Measurements from ENCODE around the gene POLD2.

The POLD2 gene

GRCh38 chr7:44162785-44163395 is 39.5 kb upstream of the POLD2 start:
- H3K36me3 Mint-ChIP-seq (ENCODE audit: low read depth), result peaks cover 6% of the 10 kb centered on the region
- peaks cover 26% of the 10 kb centered on the region for H3K27me3 Mint-ChIP-seq (ENCODE audit: low read depth, poor library complexity)
- peaks cover 21% of the 10 kb centered on the region for H3K9me3 Mint-ChIP-seq
- no peak for DNase-seq
- H3K4me1 Mint-ChIP-seq, result peaks cover 19% of the 10 kb centered on the region
- TF ChIP-seq CTCF (IDR thresholded peaks at IDR 0.05), result no peak
- no peak overlapping the region for H3K27ac Mint-ChIP-seq
- H3K4me3 Mint-ChIP-seq, result no peak overlapping the region

- Mint-ChIP-seq H3K36me3 (ENCODE audit: low read depth) (peaks cover 6% of the 10 kb centered on the region), H3K4me1 (peaks cover 26% of the 10 kb centered on the region), H3K27me3 (ENCODE audit: low read depth, poor library complexity) (peaks cover 23% of the 10 kb centered on the region), H3K4me3 (no peak overlapping the region), H3K9me3 (peaks cover 19% of the 10 kb centered on the region), H3K27ac (no peak overlapping the region)
- TF ChIP-seq CTCF (IDR thresholded peaks at IDR 0.05), result no peak
- no peak for DNase-seq
Observed at GRCh38 chr7:44162179-44162578, 38.8 kb upstream of the POLD2 start.

- H3K27ac Mint-ChIP-seq, result no peak overlapping the region
- H3K36me3 Mint-ChIP-seq (ENCODE audit: low read depth), result peaks cover 6% of the 10 kb centered on the region
- DNase-seq, result no peak
Observed at GRCh38 chr7:44161371-44161770, 38.0 kb upstream of the POLD2 start.

GRCh38 chr7:44159824-44160630 is 36.7 kb upstream of the POLD2 start:
- Mint-ChIP-seq H3K36me3 (ENCODE audit: low read depth) (peaks cover 6% of the 10 kb centered on the region), H3K4me1 (peaks cover 29% of the 10 kb centered on the region), H3K9me3 (peaks cover 10% of the 10 kb centered on the region), H3K4me3 (no peak overlapping the region), H3K27ac (no peak overlapping the region), H3K27me3 (ENCODE audit: low read depth, poor library complexity) (peaks cover 14% of the 10 kb centered on the region)
- no peak for TF ChIP-seq CTCF (IDR thresholded peaks at IDR 0.05)
- DNase-seq, result no peak

More at GRCh38 chr7:44161371-44161770, 38.0 kb upstream of the POLD2 start:
- no peak for TF ChIP-seq CTCF (IDR thresholded peaks at IDR 0.05)
- Mint-ChIP-seq H3K27me3 (ENCODE audit: low read depth, poor library complexity) (peaks cover 15% of the 10 kb centered on the region), H3K4me1 (peaks cover 29% of the 10 kb centered on the region), H3K4me3 (no peak overlapping the region), H3K9me3 (peaks cover 16% of the 10 kb centered on the region)

GRCh38 chr7:44158873-44159631 is 35.7 kb upstream of the POLD2 start:
- H3K4me1 Mint-ChIP-seq, result peaks cover 29% of the 10 kb centered on the region
- H3K36me3 Mint-ChIP-seq (ENCODE audit: low read depth), result no peaks in the 10 kb centered on the region
- peaks cover 3% of the 10 kb centered on the region for H3K9me3 Mint-ChIP-seq
- TF ChIP-seq CTCF (IDR thresholded peaks at IDR 0.05), result no peak
- no peak overlapping the region for H3K27ac Mint-ChIP-seq
- DNase-seq, result no peak
- peaks cover 12% of the 10 kb centered on the region for H3K27me3 Mint-ChIP-seq (ENCODE audit: low read depth, poor library complexity)
- no peak overlapping the region for H3K4me3 Mint-ChIP-seq

Measured in nephron progenitor cell (in vitro differentiated cells).